ENCODE measurements around the gene GREB1L. TPM values are rescaled to one million over a fixed set of nuclear protein-coding genes. Genes with fewer than 3 reads are reported as not detected.

GREB1L gene
- total RNA-seq, 2 donors from 2014 or later = 3.1 to 3.9 TPM

DNA sequence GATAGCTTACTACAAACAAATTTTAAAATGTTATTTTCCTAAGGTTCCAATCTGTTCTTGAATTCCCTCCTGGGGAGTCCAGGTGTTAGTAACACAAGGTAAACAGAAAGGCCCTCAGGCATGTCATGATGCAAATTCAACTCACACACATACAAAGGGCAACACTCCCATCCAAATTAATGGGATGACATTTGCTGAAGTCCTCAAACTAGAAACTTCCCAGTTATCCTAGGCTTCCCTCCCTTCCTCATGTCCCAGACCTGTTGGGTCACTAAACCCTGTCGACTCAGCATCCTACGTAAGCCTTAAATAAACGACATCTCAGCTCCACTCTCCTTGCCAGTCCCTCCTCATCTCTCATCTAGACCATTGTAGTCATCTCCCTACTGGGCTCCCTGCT is 85.1 kb downstream of the GREB1L start:
- no peak overlapping the region for H3K27ac ChIP-seq (ENCODE audit: low read depth, low read length)
- Mint-ChIP-seq H3K27me3 (ENCODE audit: insufficient read depth) (peaks cover 33% of the 10 kb centered on the region), H3K9me3 (no peaks in the 10 kb centered on the region)

DNA sequence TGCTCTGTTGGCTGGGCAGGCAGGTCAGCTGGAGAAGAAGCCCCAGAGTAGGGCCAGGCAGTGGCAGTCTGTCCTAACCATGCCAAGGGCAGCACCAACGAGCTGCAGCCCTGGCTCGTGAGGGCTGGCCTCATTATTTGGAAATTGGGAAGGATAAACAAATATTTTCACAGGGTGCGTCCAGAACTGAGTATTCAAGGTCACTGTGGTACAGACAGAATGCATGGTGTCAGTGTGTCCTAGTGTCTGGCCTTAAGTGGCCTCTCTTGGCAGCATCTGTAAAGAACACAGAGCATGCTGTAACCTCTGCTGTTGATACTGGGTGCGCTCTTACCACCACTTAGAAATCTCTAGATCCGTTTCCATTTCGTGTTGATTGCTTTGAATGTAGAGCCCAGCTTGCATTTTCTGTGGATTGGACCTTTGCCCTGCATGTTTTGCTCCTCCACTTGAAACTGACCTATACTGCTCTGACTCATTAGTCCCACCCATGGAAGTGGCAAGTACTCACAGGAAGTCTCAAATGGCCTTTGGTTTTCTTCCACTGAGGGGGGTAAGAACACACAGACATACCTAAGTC is 88.2 kb downstream of the GREB1L start:
- Histone ChIP-seq H3K36me3 (ENCODE audit: control insufficient read depth, insufficient read depth, low read length) (no peaks in the 10 kb centered on the region), H3K4me1 (ENCODE audit: control insufficient read depth, insufficient read depth, low read length) (peaks cover 3% of the 10 kb centered on the region), H3K4me3 (ENCODE audit: low read length) (no peak overlapping the region), H3K9ac (ENCODE audit: extremely low read depth, low read length, poor library complexity, severe bottlenecking) (no peak overlapping the region), H3K9me3 (ENCODE audit: control insufficient read depth, low read length) (no peaks in the 10 kb centered on the region), H3K27me3 (ENCODE audit: control insufficient read depth, insufficient read depth, low read length, poor library complexity, severe bottlenecking) (peaks cover 5% of the 10 kb centered on the region), H3K27ac (ENCODE audit: low read depth, low read length) (peak overlapping the region; percentile 58)
- no peaks in the 10 kb centered on the region for H3K9me3 Mint-ChIP-seq
- WGBS, 2 experiments (ENCODE audit: insufficient coverage in 1 of 2, insufficient read length in 1 of 2) = 72 to 83% methylated on average over 6 of the region's 6 CpGs
- DNase-seq = no peak
- H3K4me1 Mint-ChIP-seq = peaks cover 18% of the 10 kb centered on the region
- H3K27me3 Mint-ChIP-seq (ENCODE audit: insufficient read depth) = peaks cover 26% of the 10 kb centered on the region
- H3K27ac Mint-ChIP-seq = no peak overlapping the region
- no peaks in the 10 kb centered on the region for H3K36me3 Mint-ChIP-seq (ENCODE audit: low read depth)
- no peak overlapping the region for H3K4me3 Mint-ChIP-seq
- TF ChIP-seq, protein P1, sequence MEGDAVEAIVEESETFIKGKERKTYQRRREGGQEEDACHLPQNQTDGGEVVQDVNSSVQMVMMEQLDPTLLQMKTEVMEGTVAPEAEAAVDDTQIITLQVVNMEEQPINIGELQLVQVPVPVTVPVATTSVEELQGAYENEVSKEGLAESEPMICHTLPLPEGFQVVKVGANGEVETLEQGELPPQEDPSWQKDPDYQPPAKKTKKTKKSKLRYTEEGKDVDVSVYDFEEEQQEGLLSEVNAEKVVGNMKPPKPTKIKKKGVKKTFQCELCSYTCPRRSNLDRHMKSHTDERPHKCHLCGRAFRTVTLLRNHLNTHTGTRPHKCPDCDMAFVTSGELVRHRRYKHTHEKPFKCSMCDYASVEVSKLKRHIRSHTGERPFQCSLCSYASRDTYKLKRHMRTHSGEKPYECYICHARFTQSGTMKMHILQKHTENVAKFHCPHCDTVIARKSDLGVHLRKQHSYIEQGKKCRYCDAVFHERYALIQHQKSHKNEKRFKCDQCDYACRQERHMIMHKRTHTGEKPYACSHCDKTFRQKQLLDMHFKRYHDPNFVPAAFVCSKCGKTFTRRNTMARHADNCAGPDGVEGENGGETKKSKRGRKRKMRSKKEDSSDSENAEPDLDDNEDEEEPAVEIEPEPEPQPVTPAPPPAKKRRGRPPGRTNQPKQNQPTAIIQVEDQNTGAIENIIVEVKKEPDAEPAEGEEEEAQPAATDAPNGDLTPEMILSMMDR (conservative IDR thresholded peaks at IDR 0.05) = no peak

More for the DNA sequence above, 85.1 kb downstream of the GREB1L start:
- peaks cover 3% of the 10 kb centered on the region for H3K4me1 ChIP-seq (ENCODE audit: control insufficient read depth, insufficient read depth, low read length)
- H3K27me3 ChIP-seq (ENCODE audit: control insufficient read depth, insufficient read depth, low read length, poor library complexity, severe bottlenecking) = peaks cover 4% of the 10 kb centered on the region
- TF ChIP-seq, protein P1 (conservative IDR thresholded peaks at IDR 0.05) = no peak
- no peaks in the 10 kb centered on the region for H3K36me3 ChIP-seq (ENCODE audit: control insufficient read depth, insufficient read depth, low read length)
- DNase-seq = no peak
- no peak overlapping the region for H3K4me3 ChIP-seq (ENCODE audit: low read length)
- no peaks in the 10 kb centered on the region for H3K9me3 ChIP-seq (ENCODE audit: control insufficient read depth, low read length)
- H3K4me1 Mint-ChIP-seq = peaks cover 18% of the 10 kb centered on the region
- H3K9ac ChIP-seq (ENCODE audit: extremely low read depth, low read length, poor library complexity, severe bottlenecking) = no peak overlapping the region
- 71 to 72% methylated on average over 3 of the region's 3 CpGs for WGBS, 2 experiments (ENCODE audit: insufficient coverage in 1 of 2, insufficient read length in 1 of 2)
- no peak overlapping the region for H3K27ac Mint-ChIP-seq
- H3K4me3 Mint-ChIP-seq = no peak overlapping the region
- no peaks in the 10 kb centered on the region for H3K36me3 Mint-ChIP-seq (ENCODE audit: low read depth)

DNA sequence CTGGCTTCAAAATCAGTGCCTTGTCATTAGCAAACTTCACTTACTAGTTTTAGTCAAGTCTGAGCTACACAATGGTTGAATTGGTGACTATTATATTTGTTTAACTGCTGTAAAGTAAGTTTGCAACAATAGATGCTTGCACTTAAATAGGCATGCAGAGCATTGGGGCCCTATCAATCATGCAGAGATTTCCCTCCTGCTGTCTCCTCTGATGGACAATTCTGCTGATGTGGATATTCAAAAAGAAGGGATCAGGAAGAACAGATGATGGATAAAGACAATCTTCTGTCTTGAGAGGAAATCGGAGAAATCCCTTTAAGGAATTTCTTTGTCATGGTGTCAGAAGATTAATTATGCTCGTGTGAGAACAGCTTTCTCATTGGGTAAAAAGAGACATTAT is 89.0 kb downstream of the GREB1L start:
- H3K4me1 ChIP-seq (ENCODE audit: control insufficient read depth, insufficient read depth, low read length) = peaks cover 3% of the 10 kb centered on the region
- no peak for DNase-seq
- Mint-ChIP-seq H3K9me3 (no peaks in the 10 kb centered on the region), H3K4me3 (no peak overlapping the region), H3K27me3 (ENCODE audit: insufficient read depth) (peaks cover 30% of the 10 kb centered on the region), H3K27ac (no peak overlapping the region), H3K36me3 (ENCODE audit: low read depth) (no peaks in the 10 kb centered on the region), H3K4me1 (peaks cover 18% of the 10 kb centered on the region)
- 48 to 66% methylated on average over 2 of the region's 2 CpGs for WGBS, 2 experiments (ENCODE audit: insufficient coverage in 1 of 2, insufficient read length in 1 of 2)
- no peak overlapping the region for H3K4me3 ChIP-seq (ENCODE audit: low read length)
- TF ChIP-seq, protein P1 (conservative IDR thresholded peaks at IDR 0.05) = no peak
- H3K9ac ChIP-seq (ENCODE audit: extremely low read depth, low read length, poor library complexity, severe bottlenecking) = no peak overlapping the region
- H3K36me3 ChIP-seq (ENCODE audit: control insufficient read depth, insufficient read depth, low read length) = no peaks in the 10 kb centered on the region
- peak overlapping the region; percentile 38 for H3K27ac ChIP-seq (ENCODE audit: low read depth, low read length)
- peaks cover 8% of the 10 kb centered on the region for H3K27me3 ChIP-seq (ENCODE audit: control insufficient read depth, insufficient read depth, low read length, poor library complexity, severe bottlenecking)
- no peaks in the 10 kb centered on the region for H3K9me3 ChIP-seq (ENCODE audit: control insufficient read depth, low read length)
